ENCODE measurements around the gene CLIP2. TPM values are rescaled to one million over a fixed set of nuclear protein-coding genes. Genes with fewer than 3 reads are reported as not detected.

The CLIP2 gene
- total and polyA plus RNA-seq, 8 donors: 20.6 to 32.8 (median 25.6) TPM

DNA sequence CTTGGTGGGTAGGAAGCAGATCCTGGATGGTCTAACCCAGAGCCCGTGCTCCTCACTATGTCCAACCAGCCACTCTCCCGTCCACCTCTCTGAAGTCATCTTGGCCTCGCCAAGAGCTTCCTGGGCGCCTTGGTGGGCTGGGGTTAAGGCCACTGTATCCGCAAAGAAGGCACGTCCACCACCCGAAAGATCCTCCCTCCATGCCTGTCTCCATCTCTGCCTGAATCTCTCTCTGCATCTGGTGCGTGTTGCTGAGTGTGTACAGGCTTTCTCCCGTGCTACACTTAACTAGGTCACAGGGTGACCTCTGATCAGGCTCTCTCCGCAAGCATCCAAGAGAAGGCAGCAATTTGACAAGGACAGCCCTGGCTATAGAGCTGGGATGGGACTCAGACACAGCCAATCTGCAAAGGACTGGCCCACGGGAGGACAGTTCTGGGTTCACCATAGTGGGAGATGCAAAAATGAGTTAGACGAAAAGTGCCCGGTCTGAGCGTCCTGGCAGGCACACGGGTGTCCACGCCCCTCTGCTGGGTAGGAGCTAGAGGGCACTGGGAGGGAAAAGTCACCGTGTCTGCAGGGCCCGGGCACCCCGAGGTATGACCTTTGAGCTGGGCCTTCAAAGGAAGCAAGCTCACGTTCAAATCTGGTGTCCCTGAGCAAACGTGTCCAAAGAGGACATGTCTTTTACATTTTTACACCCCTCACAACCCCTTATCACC lies 25.6 kb upstream of the CLIP2 start:
- Histone ChIP-seq H3K27me3 (no peaks in the 10 kb centered on the region), H3K4me1 (no peaks in the 10 kb centered on the region), H3K9me3 (no peaks in the 10 kb centered on the region), H3K4me3 (no peak overlapping the region), H3K27ac (no peak overlapping the region), H3K36me3 (no peaks in the 10 kb centered on the region)
- TF ChIP-seq, protein P1, sequence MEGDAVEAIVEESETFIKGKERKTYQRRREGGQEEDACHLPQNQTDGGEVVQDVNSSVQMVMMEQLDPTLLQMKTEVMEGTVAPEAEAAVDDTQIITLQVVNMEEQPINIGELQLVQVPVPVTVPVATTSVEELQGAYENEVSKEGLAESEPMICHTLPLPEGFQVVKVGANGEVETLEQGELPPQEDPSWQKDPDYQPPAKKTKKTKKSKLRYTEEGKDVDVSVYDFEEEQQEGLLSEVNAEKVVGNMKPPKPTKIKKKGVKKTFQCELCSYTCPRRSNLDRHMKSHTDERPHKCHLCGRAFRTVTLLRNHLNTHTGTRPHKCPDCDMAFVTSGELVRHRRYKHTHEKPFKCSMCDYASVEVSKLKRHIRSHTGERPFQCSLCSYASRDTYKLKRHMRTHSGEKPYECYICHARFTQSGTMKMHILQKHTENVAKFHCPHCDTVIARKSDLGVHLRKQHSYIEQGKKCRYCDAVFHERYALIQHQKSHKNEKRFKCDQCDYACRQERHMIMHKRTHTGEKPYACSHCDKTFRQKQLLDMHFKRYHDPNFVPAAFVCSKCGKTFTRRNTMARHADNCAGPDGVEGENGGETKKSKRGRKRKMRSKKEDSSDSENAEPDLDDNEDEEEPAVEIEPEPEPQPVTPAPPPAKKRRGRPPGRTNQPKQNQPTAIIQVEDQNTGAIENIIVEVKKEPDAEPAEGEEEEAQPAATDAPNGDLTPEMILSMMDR (IDR thresholded peaks at IDR 0.05): no peak
- intact Hi-C loops (cut with DNase I): no loop called here
- ATAC-seq: no peak
- no peak for DNase-seq

DNA sequence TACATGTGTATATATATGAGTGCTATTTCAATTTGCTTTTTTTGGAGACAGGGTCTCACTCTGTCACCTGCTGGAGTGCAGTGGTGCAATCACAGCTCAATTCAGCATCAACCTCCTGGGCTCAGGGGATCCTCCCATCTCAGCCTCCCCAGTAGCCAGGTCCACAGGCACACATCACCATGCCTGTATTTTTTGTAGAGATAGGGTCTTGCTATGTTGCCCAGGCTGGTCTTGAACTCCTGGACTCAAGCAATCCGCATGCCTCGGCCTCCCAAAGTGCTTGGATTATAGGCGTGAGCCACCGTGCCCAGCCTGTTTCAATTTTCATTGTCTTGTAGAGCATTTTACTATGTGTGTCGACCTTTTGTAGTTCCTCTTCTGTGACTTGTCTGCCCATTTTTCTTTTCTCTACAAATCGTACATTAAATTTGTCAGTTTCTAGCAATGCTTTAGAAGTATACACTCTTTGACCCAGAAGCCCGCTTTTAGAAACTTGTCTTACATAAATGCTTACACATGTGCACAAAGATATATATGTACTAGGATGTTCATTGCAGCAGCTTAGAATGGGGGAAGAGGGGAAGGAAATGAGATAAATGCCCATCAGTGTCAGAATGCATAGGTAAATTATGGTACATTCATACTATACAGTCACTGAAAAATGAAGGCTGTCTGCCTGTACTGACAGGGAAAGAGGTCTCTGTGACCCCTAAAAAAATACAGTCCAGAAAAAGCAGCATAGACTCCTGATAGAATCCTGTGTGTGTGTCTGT lies 22.8 kb upstream of the CLIP2 start:
- H3K27ac ChIP-seq: no peak overlapping the region
- H3K4me1 ChIP-seq: peaks cover 0 to 16% of the 10 kb centered on the region in 2 donors
- intact Hi-C loops (cut with DNase I): no loop called here

DNA sequence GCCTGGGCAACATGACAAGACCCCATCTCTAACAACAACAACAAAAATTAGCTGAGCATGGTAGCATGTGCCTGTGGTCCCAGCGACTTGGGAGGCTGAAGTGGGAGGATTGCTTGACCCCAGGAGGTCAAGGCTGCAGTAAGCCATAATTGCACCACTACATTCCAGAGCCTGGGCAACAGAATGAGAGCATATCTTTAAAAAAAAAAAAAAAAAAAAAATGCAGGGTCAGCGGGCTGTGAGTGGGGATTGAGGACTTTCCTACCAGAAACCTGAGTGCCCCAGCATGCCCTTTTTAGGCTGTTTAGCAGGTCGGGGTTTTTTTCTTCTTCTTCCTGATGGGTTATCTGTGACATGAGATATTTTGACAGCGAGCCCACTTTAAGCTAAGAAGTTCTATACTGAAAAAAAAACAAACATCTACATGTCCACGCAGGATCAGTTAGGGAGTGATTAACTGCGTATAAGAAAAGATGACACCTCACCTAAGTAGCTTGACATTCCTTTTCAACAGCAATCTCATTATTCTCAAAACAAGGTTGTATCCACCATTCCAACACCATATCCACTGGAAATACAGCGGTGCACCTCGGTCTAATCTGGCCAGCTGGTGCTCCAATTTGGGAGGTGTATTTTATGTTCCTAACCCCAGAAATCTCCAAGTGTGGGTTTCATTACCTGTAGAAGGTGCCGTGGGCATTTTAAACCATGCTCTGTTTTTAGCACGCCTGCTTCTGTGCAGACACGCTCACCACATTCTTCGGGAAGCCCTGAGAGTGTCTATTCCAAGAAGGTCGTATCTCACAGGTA lies 21.2 kb upstream of the CLIP2 start:
- H3K27ac ChIP-seq: no peak overlapping the region
- intact Hi-C loops (cut with DNase I): no loop called here
- TF ChIP-seq, protein P1 (IDR thresholded peaks at IDR 0.05): no peak
- no peaks in the 10 kb centered on the region for H3K9me3 ChIP-seq
- H3K4me1 ChIP-seq: peaks cover 0 to 31% of the 10 kb centered on the region in 2 donors
- H3K36me3 ChIP-seq: no peaks in the 10 kb centered on the region
- H3K4me3 ChIP-seq: no peak overlapping the region
- H3K27me3 ChIP-seq: no peaks in the 10 kb centered on the region
- DNase-seq (no peak), ATAC-seq (no peak)

More for the DNA sequence above, 22.8 kb upstream of the CLIP2 start:
- Histone ChIP-seq H3K27me3 (no peaks in the 10 kb centered on the region), H3K4me3 (no peak overlapping the region), H3K9me3 (no peaks in the 10 kb centered on the region), H3K36me3 (no peaks in the 10 kb centered on the region)
- TF ChIP-seq, protein P1 (IDR thresholded peaks at IDR 0.05): no peak
- ATAC-seq (no peak), DNase-seq (no peak)

DNA sequence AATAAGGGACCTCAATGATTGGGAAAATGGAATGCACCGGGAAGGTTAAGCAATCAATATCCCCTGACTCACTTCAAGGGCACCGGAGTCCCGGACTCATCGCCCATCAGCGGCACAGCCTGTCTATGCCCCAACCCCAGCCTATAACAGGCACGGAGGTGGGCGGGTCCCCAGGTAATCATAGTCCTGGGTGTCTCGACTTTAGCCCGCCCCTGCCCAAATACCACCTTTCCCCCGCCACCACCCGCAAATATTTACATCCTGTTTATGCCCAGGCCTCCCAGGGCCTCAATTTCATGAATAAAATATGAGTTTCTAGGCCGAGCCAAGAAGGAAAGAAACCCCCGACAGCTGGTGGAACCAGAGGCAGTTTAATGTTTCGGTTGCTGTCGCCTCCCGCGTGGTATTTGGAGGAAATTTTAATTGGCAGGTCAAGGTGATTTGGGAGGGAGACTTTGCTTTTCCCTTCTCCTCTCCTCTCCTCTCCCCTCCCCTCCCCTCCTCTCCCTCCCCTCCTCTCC lies 19.4 kb upstream of the CLIP2 start:
- H3K27ac ChIP-seq: peak overlapping the region in 1 of 2 donors; percentile 28
- H3K9me3 ChIP-seq: no peaks in the 10 kb centered on the region
- H3K27me3 ChIP-seq: no peaks in the 10 kb centered on the region
- DNase-seq: peak; percentile 55 to 84 (median 74)
- intact Hi-C loops (cut with DNase I): no loop called here
- peak overlapping the region; percentile 45 to 49 for H3K4me3 ChIP-seq
- no peaks in the 10 kb centered on the region for H3K36me3 ChIP-seq
- ATAC-seq: peak; percentile 63
- TF ChIP-seq, protein P1 (IDR thresholded peaks at IDR 0.05): no peak
- peaks cover 0 to 40% of the 10 kb centered on the region in 2 donors for H3K4me1 ChIP-seq

Measured in left lung (tissue), 10 donors.